ENCODE measurements around the gene RIOK2.

Gene RIOK2

GRCh38 chr5:97191893-97192292, 8.8 kb upstream of the RIOK2 start:
- TF ChIP-seq REST (IDR thresholded peaks at IDR 0.05; ENCODE audit: low read depth): no peak
- TF ChIP-seq NFIC (IDR thresholded peaks at IDR 0.05): no peak
- TF ChIP-seq FOXM1 (IDR thresholded peaks at IDR 0.05; ENCODE audit: borderline replicate concordance, low read depth): no peak
- no peak for TF ChIP-seq YY1 (IDR thresholded peaks at IDR 0.05; ENCODE audit: low read depth)
- TF ChIP-seq ZBTB7A (IDR thresholded peaks at IDR 0.05; ENCODE audit: low read depth): no peak
- no peak for TF ChIP-seq EP300 (IDR thresholded peaks at IDR 0.05; ENCODE audit: borderline replicate concordance)
- no peak for TF ChIP-seq EGR1 (IDR thresholded peaks at IDR 0.05)
- TF ChIP-seq, protein P1, sequence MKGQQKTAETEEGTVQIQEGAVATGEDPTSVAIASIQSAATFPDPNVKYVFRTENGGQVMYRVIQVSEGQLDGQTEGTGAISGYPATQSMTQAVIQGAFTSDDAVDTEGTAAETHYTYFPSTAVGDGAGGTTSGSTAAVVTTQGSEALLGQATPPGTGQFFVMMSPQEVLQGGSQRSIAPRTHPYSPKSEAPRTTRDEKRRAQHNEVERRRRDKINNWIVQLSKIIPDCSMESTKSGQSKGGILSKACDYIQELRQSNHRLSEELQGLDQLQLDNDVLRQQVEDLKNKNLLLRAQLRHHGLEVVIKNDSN (IDR thresholded peaks at IDR 0.05): no peak
- TF ChIP-seq TEAD4 (IDR thresholded peaks at IDR 0.05): no peak

DNA sequence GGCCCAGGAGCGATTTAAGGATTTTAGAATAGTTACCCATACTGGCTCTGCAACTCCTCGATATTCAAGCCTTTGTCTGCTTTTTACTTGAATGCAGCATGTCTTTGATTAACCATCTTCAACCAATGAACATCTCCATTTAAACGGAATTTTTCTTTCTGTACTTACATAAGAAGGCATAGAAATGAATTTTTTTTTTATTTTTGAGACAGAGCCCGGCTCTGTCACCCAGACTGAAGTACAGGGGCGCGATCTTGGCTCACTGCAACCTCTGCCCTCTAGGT, 825 bp upstream of the RIOK2 start:
- no peak for TF ChIP-seq TCF12 (IDR thresholded peaks at IDR 0.05; ENCODE audit: low read depth)
- no peak for TF ChIP-seq RAD21 (IDR thresholded peaks at IDR 0.05; ENCODE audit: low read depth)
- no peak for TF ChIP-seq YY1 (IDR thresholded peaks at IDR 0.05; ENCODE audit: low read depth)
- TF ChIP-seq, protein P2, sequence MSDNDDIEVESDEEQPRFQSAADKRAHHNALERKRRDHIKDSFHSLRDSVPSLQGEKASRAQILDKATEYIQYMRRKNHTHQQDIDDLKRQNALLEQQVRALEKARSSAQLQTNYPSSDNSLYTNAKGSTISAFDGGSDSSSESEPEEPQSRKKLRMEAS (IDR thresholded peaks at IDR 0.05): no peak
- no peak for TF ChIP-seq TAF1 (IDR thresholded peaks at IDR 0.05; ENCODE audit: low read depth)
- TF ChIP-seq, protein P1 (IDR thresholded peaks at IDR 0.05): no peak
- TF ChIP-seq ZBTB7A (IDR thresholded peaks at IDR 0.05; ENCODE audit: low read depth): no peak

- TF ChIP-seq REST (IDR thresholded peaks at IDR 0.05; ENCODE audit: low read depth) (no peak), ZBTB7A (IDR thresholded peaks at IDR 0.05; ENCODE audit: low read depth) (no peak), EP300 (IDR thresholded peaks at IDR 0.05; ENCODE audit: borderline replicate concordance) (no peak), RAD21 (IDR thresholded peaks at IDR 0.05; ENCODE audit: low read depth) (no peak), TCF12 (IDR thresholded peaks at IDR 0.05; ENCODE audit: low read depth) (no peak), YY1 (IDR thresholded peaks at IDR 0.05; ENCODE audit: low read depth) (no peak)
- TF ChIP-seq, protein P1 (IDR thresholded peaks at IDR 0.05): no peak
Measured at GRCh38 chr5:97182571-97183099, 412 bp downstream of the RIOK2 start.

- TF ChIP-seq RAD21 (IDR thresholded peaks at IDR 0.05; ENCODE audit: low read depth) (no peak), TEAD4 (IDR thresholded peaks at IDR 0.05) (no peak), TAF1 (IDR thresholded peaks at IDR 0.05; ENCODE audit: low read depth) (no peak), ZBTB7A (IDR thresholded peaks at IDR 0.05; ENCODE audit: low read depth) (no peak), FOXM1 (IDR thresholded peaks at IDR 0.05; ENCODE audit: borderline replicate concordance, low read depth) (no peak), NFIC (IDR thresholded peaks at IDR 0.05) (no peak), YY1 (IDR thresholded peaks at IDR 0.05; ENCODE audit: low read depth) (no peak), CEBPB (IDR thresholded peaks at IDR 0.05) (no peak), EGR1 (IDR thresholded peaks at IDR 0.05) (no peak), CREB1 (IDR thresholded peaks at IDR 0.05; ENCODE audit: low read depth) (no peak), TCF12 (IDR thresholded peaks at IDR 0.05; ENCODE audit: low read depth) (no peak), EP300 (IDR thresholded peaks at IDR 0.05; ENCODE audit: borderline replicate concordance) (no peak), REST (IDR thresholded peaks at IDR 0.05; ENCODE audit: low read depth) (no peak)
- TF ChIP-seq, protein P1 (IDR thresholded peaks at IDR 0.05): no peak
- TF ChIP-seq, protein P2 (IDR thresholded peaks at IDR 0.05): no peak
Measured at GRCh38 chr5:97181856-97182545, 1.0 kb downstream of the RIOK2 start.

Data from Ishikawa (cell line).